Stimulated activated CD8-positive, alpha-beta memory T cell treated with anti-CD3 and anti-CD28 coated beads, Interleukin-7, amount 100 ng/mL, for 1 hour (primary cell): ENCODE measurements around the gene URM1.

Experiments
- DNase-seq, 2 donors: peaks; one replicate each; pipeline ENCODE4 v3.0.0-alpha.2; 2020; ENCODE audit warnings: low read depth in 2 of 2

Gene URM1

DNA sequence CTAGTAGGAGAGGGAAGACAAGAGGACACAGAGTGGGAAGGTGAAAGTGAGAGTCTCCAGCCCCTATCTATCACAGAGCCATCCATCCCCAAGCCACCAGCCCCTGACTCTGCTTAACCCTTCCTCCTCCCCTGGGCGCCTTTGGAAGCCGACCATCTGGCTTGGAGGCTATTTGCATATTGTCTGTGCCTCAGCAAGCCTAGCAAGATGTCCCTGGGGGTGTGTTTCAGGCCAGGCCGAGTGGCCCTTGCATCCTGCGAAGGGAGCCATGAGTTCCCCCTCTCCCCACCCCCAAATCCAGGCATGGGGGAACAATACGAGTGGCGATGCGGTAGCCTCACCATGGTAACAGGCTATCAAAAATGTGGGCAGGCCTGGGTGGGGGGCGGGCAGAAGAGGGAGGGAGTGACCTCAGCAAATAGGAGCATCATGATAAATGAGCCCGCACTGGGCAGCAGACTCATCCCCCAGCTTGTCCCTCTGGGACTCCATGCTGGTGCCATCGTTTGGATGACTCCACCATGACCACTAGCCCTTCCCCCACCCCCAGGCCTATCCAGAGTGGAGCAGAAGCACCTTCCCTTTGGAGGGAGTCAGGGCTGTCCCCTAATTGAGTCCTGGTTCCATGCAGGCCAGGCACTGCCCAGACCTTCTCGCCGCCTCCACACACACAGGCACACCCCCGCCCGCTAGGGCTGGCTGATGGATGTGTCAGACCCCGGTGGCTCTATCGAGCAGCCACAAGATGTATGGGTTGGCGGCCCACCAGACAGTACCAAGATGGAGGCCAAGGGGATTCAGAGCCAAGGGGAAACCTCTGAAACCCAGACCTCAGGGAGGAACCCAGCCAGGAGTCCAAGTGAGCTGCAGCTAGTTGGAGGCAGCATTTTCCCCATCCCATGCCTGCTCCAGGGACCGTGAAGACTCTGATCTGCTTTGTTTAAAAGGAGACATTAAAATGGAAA lies 14.6 kb downstream of the URM1 start:
- DNase-seq, result no peak

DNA sequence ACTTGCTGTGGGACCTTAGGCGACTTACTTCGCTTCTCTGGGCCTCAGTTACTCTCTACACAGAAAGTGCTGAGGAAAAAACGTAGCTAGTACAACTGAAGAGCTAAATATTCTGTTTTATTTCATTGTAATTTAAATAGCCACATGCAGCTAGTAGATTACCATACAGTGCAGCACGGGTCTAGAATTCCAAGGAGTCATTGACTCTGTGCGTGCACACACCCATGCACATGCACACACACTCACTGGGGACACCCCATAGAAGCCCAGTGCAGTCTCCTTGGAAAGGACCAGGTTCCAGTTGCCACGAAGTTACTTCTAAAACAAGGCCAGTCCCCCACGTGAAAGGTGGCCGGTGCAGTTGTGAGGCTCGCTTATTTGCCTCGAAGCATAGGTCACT lies 17.0 kb downstream of the URM1 start:
- DNase-seq, result no peak

DNA sequence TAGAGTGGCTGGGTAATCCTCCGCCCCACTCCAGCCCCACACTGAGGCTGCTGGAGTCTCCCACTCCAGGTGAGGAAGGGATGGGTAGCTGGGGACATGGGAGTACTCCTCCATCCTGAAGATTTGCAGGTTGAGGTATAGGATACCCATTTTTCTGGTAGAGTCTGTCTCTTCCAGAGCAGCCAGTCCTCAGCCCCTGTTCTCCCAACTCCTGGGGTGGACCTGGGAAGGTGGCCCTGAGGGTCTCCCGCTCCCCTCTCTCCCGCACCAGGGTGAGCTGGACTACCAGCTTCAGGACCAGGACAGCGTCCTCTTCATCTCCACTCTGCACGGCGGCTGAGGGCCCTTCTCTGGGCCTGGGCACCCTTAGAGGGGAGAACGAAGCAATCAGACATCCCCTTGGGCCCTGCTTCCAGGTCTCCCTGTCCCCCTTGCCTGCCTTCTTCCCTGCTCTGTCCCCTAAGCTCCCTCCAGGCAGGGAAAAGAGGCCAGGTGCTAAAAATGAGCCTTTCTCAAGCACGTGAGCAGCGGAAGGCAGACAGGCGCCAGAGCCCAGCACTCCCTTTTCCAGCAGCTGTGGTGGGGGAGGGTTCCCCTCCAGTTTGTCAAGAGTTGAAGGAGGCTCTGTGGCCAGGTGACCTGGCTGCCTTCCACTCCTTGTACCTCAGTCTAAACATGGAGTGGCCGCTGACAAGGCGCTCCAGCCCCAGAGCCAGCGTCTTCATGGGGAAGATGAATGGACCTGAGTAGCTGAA lies 18.4 kb downstream of the URM1 start:
- DNase-seq, result no peak

DNA sequence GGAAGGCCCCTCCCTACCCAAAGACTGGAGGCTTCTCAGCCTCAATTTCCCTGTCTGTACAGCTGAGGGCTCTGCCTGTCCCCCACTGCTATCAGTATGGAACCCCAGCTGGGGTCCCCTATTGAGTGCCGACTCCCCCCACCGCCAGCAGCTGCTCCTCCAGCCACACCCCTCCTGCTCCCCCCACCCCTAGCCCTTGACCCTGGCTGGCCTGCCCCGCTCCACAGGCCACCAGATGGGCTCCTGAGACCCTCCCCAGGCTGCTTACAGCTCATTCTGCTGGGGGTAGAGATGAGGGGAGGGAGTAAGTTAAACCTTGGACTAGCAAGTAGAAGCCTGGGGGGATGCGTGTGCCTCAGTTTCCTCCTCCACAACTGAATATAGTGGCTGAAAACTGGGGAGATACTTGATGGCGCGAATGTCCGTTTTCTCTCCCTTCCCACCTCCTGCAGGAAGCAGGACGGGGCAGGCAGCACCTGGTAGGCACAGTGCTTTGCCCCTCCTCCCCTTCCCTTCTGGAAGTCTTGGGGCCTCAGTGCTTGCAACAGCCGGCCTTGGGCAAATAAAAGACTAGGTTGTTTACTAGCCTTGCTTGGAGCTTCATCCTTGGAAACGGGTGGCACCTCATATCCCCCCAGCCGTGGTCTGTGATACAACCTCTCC lies 19.1 kb downstream of the URM1 start:
- DNase-seq, result no peak

DNA sequence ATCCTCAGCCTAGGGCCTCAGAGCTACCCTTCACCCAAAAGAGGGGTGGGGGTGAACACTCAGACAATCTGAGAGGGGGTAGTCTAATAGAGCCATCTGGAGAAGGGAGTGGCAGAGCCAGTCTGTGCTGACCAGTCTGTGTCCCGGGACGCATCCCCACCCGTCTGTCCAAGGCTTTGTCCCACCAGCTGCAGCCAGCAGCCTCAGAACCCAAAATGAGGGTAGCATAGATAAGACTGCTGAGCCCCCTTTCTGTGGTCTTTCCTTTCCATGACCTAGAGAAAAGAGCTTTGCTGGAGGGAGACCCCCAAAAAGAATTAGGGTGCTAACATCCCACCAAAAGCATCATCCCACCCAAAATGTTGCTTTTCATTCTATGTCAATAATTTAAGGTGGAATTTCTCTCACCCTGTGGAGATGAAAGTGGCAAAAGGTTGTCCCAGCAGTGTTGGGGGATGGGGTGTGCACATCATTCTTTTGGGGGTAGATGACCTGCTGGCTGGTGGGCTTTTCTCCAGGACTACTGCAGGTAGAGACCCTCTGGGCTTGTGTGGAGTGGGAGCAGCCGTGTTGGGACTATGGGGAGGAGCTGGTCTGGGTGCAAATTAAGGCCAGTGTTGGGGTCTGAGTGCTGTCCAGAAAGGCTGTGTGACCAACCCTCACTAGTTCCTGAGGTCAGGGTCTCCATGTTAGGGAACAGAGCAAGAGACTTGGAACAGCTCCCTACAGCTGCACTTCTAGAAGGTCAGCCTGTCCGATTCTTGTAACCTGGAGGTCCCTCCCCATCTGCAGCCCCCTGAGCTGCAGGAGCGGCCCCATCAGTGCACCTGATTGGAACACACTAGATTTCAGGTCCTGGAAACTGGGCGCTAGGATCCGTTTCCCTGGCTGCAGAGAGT lies 19.9 kb downstream of the URM1 start:
- DNase-seq, result no peak

DNA sequence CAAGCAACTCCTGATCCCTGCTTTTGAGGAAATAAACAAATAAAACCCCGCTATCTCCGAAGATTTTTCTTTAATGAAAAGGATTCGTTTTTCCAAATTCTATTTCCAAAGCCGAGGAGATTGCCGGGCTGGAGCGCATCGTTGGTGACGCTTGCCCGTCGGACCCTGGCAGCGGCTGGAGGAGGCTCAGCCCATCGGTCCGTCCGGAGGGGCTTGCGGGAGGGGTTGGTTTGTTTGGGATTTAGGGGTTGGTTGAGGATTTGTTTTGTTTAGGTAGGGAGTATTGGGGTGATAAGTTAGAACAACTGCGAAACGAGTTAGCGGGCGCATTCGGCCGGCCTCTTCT lies 20.8 kb downstream of the URM1 start:
- DNase-seq, result no peak

DNA sequence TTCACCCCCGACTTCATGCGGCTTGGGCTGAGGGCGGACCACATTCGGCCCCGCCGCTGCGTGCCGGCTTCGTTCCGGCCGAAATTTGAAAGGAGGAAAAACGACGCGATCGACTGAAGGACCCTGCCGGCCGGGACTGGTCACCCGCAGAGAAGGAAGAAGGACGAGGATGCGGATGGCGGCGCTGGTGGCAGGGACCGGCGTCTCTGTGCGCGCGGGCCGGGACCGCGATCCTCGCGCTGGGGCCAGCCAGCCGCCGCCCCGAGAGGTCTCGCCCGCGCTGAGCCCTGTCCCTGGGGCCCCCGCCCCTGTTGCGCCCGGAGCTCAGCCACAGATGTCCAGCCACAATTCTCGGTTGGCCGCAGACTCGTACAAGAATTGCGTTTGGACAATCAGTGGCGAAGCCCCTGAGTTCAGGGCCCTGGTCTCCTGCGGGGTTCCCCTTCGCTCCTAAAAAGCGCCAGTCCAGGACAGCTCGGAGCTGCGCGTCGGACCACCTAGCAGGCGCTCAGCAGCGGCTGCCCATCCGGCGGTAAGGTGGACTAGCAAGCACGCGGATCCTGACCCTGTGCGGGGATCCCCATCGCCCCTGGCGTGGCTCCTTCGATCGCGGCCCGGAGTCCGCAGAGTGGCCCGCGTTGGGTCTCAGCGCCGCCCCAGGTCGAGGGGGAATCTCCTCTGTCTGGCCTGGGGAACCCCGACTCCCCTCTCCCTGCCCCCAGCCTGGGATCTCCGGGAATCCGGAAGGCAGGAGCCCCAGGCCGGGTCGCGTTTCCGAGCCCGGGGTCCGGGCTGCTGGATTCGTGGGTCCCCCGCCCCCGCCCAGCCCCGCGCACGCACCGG lies 21.3 kb downstream of the URM1 start:
- DNase-seq, result no peak

DNA sequence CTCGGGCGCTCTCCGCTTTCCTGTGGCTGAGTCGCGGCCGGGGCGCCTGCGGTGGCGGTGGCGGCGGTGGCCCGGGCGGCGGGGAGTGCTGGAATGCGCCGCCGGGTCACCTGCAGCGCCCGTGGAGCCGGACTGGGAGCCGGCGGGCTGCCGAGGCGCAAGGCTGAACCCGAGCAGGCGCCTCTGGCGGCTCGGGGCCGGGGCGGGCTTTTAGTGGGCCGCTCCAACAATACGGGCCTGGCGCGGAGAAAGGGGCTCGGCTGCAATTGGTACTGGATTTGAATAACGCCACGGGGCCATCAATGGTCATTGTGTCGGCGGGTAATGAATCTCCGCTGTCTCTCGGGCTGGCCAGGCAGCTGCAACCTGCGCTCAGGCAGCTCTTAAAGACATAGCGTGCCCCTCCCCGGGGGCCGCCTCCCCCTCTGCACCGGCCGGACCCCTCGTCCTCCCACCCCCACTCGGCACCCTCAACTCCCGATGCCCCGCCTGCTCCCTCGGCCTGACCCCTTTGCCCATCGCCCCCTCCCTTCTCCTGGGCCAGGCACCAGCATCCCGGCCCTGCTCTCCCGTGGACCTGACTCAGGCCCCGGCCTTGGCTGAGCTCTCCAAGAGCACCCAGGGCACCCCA lies 22.1 kb downstream of the URM1 start:
- no peak for DNase-seq

DNA sequence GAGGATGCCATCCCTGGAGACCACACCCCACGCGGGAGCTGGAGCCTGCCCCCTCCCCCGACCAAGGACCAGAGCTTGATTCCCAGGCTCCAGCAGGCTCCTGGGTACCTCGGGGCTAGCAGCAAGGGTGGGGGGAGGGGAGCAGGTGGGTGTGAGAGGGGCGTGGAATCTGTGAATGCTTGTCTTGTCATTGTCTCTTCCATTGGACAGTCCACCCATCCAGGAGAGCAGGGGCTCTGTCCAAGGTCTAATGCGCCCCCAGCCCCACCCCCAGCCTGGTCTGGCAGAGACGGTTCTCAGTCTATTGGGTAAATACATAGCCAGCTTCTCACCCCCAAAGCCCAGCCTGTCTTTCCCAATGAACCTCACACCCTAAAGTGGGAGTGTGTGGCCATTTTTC lies 22.8 kb downstream of the URM1 start:
- DNase-seq, result no peak

DNA sequence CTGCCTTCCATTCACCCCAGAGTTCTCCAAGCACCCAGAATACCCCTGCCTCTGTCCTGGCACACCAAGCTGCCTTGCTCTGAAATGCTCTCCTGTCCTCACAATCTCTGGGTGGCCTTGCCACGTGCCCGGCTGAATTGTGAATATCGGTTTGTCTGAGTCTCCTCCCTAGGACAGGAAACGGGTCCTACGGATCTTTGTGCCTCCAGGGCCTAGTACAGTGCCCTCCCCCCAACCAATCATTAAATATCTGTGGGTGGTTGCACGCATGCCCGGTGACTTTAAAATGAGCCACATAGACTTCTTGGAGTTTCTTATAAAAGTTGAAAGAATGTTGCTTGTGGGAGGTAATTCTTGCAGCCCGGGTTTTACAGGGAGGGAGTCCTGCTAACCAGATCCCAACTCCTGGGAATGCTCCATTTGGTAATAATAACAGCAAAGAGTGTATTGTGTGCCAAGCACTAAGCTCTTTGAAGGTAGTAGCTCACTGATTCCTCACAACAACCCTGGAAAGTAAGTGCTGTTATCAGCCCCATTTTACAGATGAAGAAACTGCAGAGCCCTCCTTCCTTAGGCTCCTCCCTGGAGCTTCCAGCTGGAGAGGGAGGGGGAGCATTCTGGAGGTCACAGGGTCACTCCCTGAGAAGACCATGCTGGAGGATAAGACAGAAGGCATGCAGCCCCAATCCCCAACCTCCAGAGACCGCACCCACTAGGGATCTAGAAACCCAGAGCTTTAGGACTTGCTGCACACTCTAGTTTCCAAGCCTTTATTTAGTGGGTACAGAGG lies 23.4 kb downstream of the URM1 start:
- DNase-seq, result no peak

DNA sequence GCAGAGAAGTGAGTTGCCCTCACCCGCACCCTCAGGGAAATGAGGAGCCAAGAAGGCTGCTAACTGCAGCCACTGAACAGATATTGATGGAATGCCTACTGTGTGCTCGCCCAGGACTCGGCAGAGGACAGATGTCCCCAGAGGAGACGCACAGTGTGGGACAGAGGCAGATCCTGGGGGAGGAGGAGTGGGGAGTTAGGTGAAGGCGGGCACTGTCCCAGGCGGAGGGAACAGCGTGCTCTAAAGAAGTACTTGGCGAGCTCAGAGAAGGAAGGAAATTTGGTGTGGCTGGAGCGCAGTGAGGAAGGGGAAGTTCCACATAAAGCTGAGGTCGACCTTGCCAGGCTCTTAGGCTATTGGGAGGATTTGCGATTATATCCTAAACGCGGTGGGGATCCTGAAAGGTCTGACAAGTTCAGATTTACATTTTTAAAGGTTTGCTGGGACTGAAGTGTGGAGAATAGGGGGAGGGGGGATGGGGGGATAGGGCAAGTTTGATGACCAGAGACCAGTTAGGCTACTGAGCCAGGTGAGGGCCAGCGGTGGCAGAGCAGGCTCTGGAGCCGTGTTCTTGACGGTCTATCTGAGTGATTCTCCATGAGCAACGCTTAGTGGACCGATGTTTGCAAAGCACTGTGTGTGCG lies 25.9 kb downstream of the URM1 start:
- DNase-seq, result no peak

DNA sequence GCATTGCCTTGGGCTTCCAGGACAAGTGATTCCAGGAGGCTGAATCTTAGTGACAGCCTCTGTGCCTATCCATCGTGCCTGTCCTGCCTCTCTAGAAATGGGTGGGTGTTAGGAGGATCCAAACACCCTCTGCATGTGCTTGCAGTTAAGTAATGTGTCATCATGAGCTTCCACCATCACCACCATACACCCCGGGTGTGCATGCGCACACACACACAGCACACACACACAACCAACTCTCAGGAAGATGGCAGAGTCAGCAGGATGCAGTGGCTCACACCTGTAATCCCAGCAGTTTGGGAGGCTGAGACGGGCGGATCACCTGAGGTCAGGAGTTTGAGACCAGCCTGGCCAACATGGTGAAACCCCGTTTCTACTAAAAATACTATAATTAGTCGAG lies 26.7 kb downstream of the URM1 start:
- no peak for DNase-seq

DNA sequence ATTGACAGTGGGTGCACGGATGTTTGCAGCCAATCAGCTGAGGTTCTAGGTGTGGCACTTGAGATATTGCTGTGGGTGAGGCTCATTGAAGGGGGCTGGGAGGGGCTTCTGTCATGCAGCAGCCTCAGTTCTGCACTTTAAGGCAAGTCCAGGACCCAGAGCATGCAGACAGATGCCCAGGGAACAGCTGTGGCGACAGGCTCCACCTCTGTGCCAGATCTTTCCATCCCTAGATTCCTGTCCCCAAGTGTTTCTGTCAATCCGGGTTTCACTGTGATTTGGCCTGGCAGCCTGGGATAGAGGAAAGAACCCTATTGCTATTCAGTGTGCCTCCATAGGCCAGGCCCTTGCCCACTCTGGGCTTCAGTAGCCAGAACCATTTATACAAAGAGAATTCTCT lies 28.7 kb downstream of the URM1 start:
- DNase-seq, result no peak

DNA sequence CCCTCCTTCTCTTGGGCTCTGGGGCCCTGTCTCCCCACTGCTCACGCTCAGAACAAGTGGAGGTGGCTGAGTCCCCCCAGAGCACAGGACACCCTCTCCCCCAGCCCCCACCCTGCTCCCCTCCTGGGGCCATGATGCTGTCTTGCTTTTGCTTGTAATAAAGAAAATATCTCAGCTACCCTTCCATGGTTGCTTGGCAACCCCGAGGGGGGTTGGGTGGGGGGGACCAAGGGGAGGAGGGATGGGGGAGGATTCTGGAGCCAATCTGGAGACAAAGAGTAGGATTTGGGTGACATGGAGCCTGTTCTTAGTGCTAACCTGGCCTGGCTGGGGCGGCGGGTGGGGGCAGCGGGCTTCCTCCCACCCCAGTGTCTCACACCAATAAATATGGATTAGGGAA lies 33.4 kb downstream of the URM1 start:
- no peak for DNase-seq

DNA sequence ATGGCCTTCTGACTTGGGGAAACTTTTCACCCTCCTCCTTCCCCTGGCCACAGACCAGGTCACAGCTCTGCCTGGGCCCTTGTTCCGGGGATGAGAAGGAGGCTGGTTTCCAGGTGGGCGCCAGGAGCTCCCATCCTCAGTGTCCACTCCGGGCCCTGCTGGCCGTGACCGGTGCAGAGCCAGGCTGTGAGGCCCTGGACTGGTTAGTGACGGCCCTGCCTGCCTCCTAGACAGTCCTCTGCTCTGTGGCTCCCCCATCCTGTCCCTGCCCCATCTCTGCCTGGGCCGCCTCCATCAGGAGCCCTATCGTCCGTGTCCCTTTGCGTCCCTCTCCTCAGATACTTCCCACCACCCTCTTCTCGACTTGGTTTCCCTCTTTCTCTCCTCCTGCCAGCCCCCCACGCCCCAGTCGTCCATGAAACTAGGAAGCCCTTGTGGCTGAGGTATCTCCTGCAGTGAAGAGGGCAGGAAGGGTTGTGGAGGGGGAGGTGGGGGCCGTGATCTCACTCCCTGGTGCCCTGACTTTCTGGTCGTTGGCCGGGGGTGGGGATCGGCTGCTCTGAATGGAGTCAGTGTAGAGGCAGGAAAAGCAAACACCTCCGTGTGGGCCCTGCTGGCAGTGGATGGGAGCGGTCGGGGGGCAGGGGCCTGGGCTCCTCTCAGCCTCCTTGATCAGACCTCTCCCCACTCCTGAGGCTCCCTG lies 34.1 kb downstream of the URM1 start:
- no peak for DNase-seq

DNA sequence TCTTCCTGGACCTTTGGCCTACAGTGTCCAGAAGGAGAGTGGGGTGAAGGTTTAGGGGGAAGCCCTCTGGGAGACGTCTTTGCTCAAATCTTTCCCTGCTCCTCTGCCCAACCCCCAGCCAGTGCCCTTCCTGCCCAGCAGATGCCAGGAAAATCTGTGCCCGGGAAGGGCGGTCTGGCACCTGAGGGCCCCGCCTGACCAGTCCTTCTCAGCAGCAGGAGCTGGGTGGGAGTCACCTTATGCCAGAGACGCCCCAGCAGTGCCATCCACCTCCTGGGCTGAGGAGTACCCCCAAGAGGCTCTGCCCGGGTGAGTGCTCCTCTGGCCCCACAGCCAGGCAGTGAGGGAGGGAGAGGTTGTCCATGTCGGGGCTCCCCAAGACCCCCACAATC lies 34.6 kb downstream of the URM1 start:
- no peak for DNase-seq

DNA sequence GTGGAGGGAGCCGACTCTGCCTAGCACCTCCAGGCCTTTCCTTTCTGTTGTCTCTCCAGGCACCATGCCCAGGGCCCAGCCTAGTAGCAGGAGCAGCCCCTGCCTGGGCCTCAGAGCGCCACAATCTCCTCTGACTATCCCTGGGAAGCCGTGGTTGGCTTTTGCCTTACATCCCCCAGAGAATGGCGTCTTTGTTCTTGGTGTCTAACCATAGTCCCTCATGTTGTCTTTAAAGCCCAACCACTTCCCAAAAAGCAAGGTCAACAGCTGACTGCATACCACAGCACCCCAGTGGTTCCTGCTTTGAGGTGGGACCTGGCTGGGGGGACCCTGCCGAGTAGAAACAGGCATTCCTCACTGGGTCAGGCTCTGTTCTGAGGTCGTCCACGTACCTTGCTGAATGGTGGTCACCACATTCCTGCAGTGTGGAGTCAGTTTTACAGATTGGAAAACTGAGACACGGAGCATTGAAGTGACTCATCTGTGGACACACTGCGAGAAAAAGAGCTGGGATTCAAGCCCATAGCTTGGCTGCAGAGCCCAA lies 35.7 kb downstream of the URM1 start:
- no peak for DNase-seq

DNA sequence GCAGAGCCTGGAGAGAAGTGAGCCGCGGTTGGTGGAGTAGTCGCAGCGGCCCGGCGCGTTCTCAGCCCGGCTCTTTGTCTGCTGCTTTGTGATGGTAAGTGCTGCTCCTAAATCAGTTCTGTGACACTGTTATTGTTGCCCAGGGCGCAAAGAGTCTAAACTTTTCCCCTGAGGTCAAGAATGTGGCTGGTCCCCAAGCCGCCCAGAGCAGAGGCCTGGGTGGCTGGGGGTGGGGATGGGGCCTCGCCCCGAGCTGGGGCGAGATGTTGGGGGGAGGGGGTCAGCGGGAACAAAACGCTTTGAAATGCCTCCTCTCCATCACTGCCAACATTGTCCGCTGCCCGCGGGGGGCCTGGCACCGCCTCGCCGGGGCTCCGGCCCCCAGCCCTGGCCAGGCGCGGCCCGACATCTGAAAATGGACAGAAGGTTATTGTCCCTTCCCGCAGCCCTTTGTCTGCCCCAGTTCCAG lies 37.8 kb downstream of the URM1 start:
- DNase-seq, result no peak
